H1 (cell line): ENCODE results near the gene SRP14. TPM values are rescaled to one million over a fixed set of nuclear protein-coding genes. Genes with fewer than 3 reads are reported as not detected.

Experiments
- KDM4A ChIP-seq: IDR thresholded peaks from one replicate; pipeline ENCODE4 v1.7.1; 2012; ENCODE audit warnings: low read depth, mild to moderate bottlenecking, moderate library complexity, low read length, inconsistent platforms; ENCODE audit not compliant: severe bottlenecking
- RBBP5 ChIP-seq: IDR thresholded peaks from 2 replicates; pipeline ENCODE4 v1.7.1; 2012; ENCODE audit warnings: low read depth, mild to moderate bottlenecking, inconsistent platforms, low read length, moderate library complexity, borderline replicate concordance
- RNF2 ChIP-seq: fragments of 200-900, 300-1000 bp; sonication (generic); IDR thresholded peaks from 2 replicates; pipeline ENCODE4 v1.7.1; 2016; ENCODE audit warnings: borderline replicate concordance, low read depth, mild to moderate bottlenecking, antibody characterized with exemption, low read length; ENCODE audit not compliant: poor library complexity, severe bottlenecking; ENCODE audit errors: missing control alignments
- TAF1 ChIP-seq: IDR thresholded peaks from 2 replicates; pipeline ENCODE4 v1.6.1; 2011; ENCODE audit warnings: mild to moderate bottlenecking, low read depth, low read length
- TCF12 ChIP-seq: IDR thresholded peaks from 2 replicates; pipeline ENCODE4 v1.6.1; 2011; ENCODE audit warnings: low read depth, mild to moderate bottlenecking, low read length
- polyA plus RNA-seq, 7 experiments: library from polyadenylated mRNA; depleted of rRNA in 3 of 7; stranded (reverse) in 5 of 7; unstranded in 2 of 7; fragments of >200 nt in 5 of 7; fragments of 200-250 nt in 2 of 7; gene quantifications; 1 replicate in 5 of 7; 2 replicates in 1 of 7; 4 replicates in 1 of 7; pipeline versions ENCODE4 v1.2.1 to v1.2.3, GENCODE V29; 2011 to 2013; ENCODE audit warnings: missing spikeins in 2 of 7, mixed read lengths in 2 of 7
- total RNA-seq: library from RNA; stranded (reverse); fragmentation: NEBNext Ultra II Directional; extraction: Animal tissue kit (Norgen Biotek cat#: 25700); gene quantifications from 2 replicates; pipeline ENCODE4 v1.2.1, GENCODE V29; 2021

The SRP14 gene
- total and polyA plus RNA-seq, 2 of the 8 experiments (the other 6 are each of a cell fraction or from before 2014, with no cell fraction given) = 186 to 223 TPM

DNA sequence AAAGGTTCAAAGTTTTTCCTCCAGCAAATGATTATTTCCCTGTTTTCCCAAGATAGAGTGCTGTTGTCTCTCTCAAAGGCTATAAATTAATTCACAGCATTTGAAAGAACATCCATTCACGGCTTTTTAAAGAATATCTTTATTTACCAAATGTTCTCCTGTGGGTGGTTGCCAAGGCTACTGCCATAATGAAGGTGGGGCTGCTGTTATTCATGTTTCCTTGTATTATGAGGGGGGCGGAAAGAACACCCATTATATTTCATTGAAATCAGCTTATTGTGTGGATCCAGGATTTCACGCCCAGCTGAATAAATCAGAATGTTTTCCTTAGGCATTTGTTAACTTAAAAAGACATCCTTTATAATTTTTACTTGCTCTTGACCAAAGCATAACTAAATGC, 10.1 kb downstream of the SRP14 start (continued):
- no peak for TF ChIP-seq RBBP5
- TF ChIP-seq TAF1 = no peak
- TF ChIP-seq KDM4A = no peak
- no peak for TF ChIP-seq RNF2
- no peak for TF ChIP-seq TCF12
